ENCODE data around the gene PDZD8.

GRCh38 chr10:117346574-117346973 lies 28.7 kb downstream of the PDZD8 start:
- TF ChIP-seq, protein P1, sequence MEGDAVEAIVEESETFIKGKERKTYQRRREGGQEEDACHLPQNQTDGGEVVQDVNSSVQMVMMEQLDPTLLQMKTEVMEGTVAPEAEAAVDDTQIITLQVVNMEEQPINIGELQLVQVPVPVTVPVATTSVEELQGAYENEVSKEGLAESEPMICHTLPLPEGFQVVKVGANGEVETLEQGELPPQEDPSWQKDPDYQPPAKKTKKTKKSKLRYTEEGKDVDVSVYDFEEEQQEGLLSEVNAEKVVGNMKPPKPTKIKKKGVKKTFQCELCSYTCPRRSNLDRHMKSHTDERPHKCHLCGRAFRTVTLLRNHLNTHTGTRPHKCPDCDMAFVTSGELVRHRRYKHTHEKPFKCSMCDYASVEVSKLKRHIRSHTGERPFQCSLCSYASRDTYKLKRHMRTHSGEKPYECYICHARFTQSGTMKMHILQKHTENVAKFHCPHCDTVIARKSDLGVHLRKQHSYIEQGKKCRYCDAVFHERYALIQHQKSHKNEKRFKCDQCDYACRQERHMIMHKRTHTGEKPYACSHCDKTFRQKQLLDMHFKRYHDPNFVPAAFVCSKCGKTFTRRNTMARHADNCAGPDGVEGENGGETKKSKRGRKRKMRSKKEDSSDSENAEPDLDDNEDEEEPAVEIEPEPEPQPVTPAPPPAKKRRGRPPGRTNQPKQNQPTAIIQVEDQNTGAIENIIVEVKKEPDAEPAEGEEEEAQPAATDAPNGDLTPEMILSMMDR (conservative IDR thresholded peaks at IDR 0.05; ENCODE audit: low read depth, low read length) = no peak
- TF ChIP-seq EZH2phosphoT487 (IDR thresholded peaks at IDR 0.05; ENCODE audit: borderline replicate concordance, low read length) = no peak
